GM21786 (cell line): Measurements from ENCODE around the gene PLEKHF1.
A peak's percentile ranks its signal among the peaks of the same experiment; 100 is the strongest.

ENCODE experiments used
- ATAC-seq: cut with Tn5 transposase; IDR thresholded peaks from one replicate; pipeline ENCODE4 v1.9.1; 2021; ENCODE audit not compliant: unreplicated experiment

Gene PLEKHF1

DNA sequence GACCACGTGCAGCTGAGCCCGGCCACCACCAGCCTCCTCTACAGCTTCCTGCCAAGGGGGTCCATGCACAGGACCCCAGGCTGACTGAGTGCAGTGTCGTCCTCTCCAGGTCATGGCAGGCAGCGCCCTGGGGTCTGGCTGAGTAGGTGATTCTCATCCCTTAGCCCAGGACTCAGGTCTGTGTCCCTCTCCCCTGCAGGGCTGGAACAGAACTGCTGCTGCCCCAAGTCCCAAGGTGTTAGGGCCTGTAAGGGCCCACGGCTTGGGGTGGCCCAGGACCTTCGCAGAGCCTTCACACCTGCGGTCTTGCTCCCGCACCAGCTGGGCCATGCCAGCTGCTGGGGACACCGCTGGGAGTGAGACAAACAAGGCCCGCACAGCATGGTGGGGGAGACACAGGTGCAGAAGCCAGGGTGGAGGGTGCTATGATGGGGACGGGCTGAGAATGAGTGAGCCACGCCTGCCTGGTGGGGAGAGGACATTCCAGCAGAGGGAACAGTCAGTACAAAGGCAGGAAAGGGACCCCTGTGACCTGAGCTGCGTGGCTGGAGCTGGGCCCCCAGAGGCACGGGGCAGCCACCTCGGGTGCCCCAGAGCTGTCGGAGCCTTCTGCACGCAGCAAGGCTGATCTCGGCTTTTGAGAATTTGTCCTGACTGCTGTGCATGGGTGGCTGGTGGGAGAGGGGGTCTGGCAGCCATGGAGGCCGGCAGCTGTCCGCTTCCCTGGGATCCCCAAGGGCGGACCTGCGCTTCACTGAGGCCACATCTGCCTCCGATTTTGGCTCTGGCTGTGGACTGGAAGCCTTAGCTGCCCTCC, 11.9 kb downstream of the PLEKHF1 start:
- ATAC-seq: no peak

GRCh38 chr19:29678484-29679106, 13.3 kb downstream of the PLEKHF1 start:
- ATAC-seq: no peak

DNA sequence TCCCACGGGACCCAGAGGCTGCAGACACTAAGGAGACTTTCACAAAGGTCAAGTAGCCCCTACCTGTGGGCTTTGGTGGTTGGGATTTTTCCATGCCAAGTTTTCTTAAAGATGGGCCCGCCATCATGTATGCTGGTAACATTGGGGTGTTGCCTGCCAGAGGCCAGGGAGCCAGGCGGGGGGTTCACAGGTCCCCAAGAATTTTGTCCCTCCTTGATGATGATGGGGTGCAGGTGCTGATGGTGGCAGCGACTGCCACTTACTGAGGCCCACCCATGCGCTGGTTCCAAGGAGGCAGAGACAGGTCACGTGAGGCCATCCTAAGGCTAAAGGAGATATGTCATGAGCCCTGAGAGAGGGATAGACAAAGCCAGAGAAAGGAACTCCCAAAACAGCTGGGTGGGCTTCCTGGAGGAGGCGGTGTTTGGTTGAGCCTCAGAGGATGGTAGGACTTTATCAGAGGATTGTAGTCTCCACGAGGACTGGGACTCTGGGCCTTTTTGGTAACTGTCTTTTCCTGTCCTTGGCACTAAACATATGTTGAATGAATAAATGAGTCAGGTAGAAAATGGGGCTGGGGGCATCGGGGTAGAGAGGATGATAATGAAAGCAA, 14.4 kb downstream of the PLEKHF1 start:
- ATAC-seq: no peak

DNA sequence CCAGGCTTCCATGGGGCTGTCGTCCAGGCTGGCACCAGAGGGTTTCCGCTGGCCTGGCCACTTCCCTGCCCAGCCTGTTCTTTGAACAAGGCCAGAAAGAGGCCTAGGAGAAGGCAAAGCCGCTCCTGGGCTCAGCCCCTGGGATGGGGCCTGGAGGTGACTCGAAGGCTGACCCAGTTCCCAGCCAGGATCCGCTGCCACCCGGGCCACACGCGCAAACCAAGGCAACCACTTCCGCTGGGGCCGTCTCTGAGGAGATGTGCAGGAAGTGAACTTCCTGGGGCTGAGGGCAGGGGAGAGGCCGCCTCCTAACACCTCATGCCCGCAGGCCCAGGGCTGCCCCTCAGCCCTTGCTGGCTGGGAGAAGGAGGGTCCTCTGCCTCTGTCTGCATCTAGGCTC, 15.2 kb downstream of the PLEKHF1 start:
- ATAC-seq: peak; percentile 81

DNA sequence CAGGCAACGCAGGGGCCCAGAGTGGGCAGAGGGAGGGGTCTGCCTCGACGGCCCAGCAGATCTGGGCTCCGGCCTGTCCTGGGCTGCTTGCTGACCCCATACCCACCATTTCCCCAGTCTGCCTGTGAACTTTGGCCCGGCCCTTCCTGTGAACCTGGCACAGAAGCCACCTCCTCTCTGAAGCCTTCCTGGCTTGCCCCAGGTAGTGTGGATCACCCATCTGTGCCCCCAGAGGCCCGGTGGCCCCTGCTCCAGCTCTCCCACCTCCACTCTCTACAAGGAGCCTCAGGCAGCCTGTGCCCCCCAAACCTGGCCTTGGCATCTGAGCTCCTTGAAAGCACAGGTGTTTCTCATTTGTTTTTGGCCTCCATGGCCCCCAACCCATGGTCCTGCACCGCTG, 15.7 kb downstream of the PLEKHF1 start:
- ATAC-seq: no peak

DNA sequence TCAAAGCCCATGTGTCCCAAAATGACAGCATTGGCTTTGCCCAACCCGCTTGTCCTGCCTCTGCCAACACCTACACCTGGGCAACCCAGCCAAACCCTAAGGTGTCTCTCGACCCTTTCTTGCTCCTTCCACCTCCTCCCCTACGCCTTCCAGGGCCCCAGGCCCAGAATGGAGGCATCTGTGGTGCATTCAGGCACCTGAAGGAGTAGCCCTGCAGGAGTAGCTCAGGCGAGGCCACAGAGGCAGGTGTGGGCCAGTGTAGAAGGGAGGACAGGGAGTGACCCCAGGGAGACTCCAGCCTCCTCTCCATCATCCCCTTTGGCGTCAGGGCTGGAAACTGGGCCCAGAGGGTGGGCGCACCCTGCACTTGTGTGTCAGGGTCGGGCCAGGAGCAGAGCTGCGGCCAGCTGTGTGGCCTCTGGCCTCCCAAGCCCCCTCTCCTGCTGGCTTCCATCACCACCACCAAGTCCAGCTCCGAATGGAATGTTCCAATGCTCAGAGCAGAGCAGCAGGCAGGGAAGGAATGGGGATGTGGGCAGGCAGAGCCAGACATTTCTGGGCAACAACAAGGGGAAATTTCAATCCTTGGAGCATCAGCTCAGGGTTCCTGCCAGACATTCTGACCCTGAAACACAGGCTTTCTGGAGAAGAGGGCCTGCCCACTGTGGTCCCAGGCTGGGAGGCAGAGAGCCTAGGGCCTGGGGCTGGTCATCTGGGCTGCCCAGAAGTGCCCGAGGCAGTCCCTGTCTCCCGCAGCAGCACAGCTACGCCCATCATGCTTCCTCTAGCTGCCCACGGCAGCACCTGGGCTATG, 16.4 kb downstream of the PLEKHF1 start:
- no peak for ATAC-seq

DNA sequence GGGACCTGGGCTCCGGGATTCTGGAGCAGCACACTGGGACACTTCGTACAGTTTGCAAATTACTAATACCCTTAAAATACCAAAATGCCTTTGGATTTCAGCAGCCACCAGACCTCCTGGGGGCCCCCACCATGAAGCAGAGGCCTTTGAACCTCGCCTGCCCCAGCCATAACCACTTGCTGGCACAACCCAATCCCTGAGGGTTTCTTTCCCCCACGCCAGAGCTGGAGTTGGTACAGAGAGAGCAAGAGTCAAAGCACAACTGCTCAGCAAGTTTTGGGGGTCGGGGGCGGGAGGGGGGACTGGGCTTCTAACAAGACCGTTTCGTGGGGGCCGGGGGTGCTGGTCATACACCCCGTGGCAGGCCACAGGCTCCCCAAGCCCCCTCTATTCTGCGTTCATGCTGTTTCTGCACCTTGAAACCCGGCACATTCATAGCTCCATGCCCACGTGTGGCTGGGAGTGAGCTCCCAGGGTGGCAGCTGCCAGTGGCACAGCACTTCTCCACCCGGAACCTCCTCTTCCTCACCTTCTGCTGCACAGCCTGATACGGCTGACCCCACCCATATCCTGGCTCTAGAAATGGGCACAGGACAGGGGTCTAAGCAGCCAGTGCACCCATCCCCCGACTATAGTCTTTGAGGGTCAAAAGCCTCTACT, 17.1 kb downstream of the PLEKHF1 start:
- no peak for ATAC-seq

- no peak for ATAC-seq
These were observed 17.7 kb downstream of the PLEKHF1 start for GRCh38 chr19:29683009-29683408.

DNA sequence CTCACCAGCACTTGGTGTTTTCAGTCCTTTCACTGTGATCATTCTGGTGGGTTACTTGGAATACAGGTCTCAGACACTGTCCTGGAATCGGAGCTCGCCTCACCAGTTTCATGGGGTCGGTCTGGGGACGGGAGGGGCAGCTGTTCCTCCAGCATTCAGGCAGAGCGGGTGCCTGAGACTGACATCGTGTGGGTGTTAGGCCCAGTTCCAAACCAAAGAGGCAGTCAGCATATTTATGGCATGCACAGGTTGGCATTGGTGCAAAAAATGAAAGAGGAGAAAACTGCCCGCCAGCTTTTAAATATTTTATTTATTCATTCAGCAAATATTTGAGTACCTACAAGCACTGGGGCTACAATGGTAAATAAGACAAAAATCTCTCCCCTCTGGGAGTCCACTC, 20.1 kb downstream of the PLEKHF1 start:
- no peak for ATAC-seq

DNA sequence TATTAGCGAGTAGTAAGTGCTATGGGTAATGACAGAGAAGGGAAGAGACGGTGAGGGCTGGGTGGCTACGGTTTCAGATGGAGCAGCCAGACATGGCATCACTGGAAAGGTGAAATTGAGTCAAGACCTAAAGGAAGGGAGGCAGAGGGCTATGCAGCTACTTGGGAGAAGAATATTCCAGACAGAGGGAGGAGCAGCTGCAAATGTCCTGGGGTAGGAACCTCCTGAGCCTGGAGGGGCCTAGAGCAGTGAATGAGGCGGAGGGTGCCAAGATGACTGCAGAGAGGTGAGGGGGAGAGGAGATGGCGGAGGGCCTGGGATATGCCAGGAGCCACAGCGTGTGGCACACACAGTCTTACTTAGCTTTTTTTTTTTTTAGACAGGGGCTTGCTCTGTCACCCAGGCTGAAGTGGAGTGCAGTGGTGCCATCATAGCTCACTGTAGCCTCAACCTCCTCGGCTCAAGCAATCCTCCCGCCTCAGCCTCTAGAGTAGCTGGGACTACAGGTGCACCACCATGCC, 21.1 kb downstream of the PLEKHF1 start:
- ATAC-seq: no peak

- ATAC-seq: no peak
These were observed 22.1 kb downstream of the PLEKHF1 start for GRCh38 chr19:29687244-29687896.

GRCh38 chr19:29687897-29688728, 22.9 kb downstream of the PLEKHF1 start:
- no peak for ATAC-seq

DNA sequence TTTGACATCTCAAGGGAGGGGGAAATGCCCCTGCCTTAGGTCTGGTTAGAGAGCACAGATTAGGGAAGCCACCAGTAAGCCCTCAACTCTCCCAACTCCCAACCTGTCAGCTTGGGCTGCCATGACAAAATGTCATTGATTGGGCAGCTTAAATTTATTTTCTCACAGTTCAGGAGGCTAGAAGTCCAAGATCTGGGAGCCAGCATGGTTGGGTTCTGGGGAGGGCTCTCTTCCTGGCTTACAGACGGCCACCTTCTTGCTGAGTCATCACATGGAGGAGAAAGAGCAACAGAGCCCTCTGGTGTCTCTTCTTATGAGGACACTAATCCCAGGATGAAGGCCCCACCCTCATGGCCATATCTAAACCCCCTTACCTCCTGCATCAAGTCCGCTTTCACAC, 25.6 kb downstream of the PLEKHF1 start:
- no peak for ATAC-seq

DNA sequence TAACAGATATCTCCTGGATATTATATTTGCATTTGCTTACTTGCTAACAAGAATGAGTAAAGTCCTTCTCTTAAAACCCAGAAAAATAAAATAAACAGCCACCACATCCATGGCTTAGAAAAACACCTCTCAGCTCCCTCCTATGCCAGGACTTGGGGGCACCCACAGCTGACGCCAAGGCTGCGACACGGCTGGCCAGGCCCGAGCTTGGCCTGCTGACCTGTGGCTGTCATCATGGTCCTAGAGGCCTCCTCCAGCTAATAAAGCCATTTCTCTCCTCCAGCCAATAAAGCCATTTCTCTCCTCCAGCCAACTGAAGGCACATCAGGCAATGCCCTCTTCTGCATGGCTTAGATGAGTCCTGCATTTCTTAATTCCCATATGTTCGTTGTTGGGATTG, 28.9 kb downstream of the PLEKHF1 start:
- ATAC-seq: no peak

- ATAC-seq: peak; percentile 74
These were observed 29.7 kb downstream of the PLEKHF1 start for GRCh38 chr19:29694669-29695627.

DNA sequence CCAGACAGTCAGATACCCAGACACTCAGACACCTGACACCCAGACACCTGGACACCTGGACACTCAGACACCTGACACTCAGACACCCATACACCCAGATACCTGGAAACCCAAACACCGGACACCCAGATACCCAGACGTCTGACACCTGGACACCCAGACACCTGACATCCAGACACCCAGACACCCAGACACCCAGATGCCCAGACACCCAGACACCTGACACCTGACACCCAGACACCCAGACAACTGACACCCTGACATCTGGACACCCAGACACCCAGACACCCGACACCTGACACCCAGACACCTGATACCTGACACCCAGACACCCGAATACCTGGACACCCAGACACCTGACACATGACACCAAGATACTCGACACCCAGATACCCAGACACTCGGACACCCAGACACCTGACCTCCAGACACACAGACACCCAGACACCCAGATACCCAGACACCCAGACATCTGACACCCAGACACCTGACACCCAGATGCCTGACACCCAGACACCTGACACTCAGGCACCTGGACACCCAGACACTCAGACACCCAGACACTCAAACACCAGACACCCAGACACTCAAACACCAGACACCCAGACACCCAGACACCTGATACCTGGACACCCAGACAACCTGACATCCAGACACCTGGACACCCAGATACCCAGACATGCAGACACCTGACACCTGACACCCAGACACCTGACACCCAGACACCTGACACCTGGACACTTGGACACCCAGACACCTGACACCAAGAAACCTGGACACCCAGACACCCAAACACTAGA, 30.7 kb downstream of the PLEKHF1 start:
- no peak for ATAC-seq

- ATAC-seq: no peak
These were observed 31.2 kb downstream of the PLEKHF1 start for GRCh38 chr19:29696565-29696846.
